Activated CD4-positive, alpha-beta T cell treated with anti-CD3 and anti-CD28 coated beads, Interleukin-2, amount 50 U/mL, for 1 hour (primary cell): Measurements from ENCODE around the gene SCNN1B.
"Not testable (repeated sequence)": the region's sequence is repeated elsewhere in the genome, so short reads cannot be mapped to it uniquely, and the experiment has no call there.

Source experiments
- DNase-seq: peaks from one replicate; pipeline ENCODE4 v3.0.0-alpha.2; 2020

SCNN1B gene

DNA sequence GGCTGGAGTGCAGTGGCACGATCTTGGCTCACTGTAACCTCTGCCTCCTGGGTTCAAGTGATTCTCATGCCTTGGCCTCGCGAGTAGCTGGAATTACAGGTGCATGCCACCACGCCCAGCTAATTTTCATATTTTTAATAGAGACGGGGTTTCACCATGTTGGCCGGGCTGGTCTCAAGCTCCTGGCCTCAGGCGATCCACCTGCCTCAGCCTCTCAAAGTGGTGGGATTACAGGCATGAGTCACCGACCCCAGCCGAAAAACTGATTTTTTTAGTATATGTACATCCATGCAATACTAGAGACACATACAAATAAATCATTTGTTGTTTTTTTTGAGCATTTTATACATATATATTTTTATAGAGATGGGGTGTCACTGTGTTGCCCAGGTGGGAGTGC, 79.6 kb downstream of the SCNN1B start:
- not testable (repeated sequence) for DNase-seq

DNA sequence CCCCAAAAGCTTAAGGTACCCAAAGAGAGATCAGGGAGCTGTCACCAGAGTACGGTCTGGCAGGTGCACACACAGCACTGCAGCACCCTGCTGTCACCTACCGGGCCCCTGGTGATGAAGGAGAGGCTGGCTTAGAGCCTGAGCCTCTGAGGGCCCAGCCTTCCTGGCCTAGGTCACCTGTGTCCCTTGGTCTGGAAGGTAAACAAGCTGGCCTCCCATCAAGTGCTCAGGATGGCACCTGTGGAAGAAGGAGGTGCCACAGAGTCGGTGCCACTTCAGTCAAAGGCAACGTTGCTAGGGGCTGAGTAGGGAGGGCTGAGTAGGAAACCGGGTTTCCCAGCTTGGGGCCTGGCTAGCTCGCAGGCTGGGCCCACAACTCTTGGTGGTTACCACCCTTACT, 80.2 kb downstream of the SCNN1B start:
- no peak for DNase-seq

DNA sequence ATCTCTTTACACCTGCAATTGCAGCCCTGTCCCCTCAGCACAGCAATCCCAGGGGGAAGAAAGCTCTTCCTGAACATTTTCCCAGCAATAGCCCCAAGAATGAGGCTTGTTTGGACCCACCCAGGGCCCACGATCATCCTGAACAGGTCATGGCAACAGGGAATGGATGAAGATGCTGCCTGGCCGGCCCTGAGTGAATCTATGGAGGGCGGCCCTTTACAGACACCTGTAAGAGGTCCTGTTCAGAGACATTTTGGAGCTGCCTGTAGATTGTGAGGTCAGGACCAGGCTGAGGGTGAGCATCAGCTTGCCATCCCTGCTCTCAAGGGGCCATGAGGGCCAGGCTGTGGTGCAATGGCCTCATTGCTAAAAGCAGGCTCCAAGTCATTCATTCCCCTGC, 81.8 kb downstream of the SCNN1B start:
- no peak for DNase-seq

DNA sequence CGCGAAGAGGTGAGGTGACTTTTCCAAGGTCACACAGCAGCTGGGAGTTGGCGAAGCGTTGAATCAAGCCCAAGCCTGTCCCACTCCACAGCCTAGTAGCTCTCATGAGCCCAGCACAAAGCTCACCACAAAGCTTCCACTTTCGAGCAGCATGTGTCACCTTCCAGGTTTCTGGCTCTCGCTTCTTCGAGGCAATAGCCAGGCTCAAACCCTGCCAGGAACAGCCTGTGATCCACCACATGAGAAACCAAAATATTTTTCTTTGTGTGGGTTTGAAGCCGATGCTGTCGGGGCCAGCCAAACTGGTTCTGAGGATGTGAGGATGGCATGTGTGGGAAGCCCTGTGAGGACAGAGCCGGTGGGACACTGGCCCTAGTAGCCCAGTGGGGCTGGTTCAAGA, 82.8 kb downstream of the SCNN1B start:
- DNase-seq, result no peak

DNA sequence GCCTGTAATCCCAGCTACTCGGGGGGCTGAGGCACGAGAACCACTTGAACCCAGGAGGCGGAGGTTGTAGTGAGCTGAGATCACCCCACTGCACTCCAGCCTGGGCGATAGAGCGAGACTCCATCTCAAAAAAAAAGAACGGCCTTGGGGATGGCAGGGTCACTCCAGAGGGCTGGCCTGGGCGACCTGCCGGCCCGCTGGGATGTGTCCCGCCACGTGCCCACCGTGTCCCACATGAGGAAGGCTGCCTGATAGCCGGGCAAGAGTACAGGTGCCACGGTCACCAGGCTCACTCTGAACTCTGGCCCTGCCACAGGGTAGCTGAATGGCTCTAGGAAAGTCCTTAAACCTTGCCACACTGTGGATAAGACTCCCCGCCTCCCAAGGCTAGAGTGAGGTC, 83.3 kb downstream of the SCNN1B start:
- no peak for DNase-seq

DNA sequence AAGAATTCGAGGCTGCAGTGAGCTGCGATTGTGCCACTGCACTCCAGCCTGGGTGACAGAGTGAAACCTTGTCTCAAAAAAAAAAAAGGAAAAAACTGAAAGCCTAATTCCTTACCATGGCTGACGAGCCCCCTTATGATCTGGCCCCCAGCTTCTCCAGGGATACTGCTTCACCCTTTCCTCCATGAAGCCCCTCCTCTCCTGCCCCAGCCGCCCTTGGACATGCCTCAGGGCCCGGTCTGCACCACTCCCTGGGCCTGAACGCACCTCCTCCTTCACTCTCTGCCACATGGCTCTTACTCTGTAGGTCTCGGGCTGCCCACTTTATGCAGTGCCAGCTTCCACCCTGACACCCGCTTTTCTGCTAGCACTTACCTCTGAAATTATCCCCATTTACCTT, 85.6 kb downstream of the SCNN1B start:
- DNase-seq, result no peak

DNA sequence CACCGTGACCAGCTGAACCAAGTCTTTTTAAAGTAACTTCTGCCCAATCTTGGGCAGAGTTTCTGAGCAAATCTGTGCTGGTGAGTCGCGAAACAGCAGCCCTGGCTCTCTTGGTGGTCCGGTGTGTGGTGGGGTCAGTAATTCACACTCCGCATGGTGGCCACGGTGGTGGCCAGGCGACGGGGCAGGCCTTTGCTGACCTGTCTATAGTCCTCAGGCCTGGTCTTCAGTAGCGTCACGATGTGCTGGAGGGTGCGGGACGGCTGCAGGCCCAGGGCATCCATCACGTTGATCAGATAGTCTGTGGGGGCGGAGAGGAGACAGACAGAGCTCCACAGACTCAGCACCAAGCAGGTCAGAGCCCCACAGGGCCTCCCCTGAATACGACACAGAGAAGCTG, 86.7 kb downstream of the SCNN1B start:
- DNase-seq, result no peak

DNA sequence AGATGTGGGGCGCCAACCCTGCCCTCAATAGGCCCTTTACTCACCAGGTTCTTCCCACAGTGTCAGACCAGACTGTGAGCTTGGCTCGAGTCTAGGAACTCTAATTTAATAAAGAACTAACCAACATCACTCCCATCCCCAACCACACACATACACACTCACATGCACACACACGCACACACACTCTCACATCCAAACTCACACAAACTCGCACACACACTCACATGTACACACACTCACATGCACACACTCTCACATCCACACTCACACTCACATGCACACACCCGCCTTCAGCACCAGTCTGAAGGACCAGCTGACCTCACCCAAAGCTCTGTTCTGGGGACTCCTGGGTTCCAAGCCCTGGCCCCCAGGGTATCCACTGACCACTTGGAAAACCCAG, 87.1 kb downstream of the SCNN1B start:
- DNase-seq, result no peak

DNA sequence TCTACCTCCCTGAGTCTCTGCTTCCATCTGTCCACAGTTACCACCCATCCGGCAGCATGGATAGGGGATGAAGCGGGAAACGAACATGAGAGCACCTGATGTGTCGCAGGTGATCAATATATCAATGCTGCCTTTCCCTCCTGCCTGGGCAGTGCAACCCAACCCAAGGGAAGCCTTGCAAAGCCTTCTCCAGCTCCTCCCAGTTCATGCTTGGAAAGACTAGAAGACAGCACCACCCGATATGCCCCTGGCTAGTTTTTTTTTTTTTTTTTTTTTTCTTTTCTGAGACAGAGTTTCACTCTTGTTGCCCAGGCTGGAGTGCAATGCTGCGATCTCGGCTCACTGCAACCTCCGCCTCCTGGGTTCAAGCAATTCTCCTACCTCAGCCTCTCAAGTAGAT, 87.8 kb downstream of the SCNN1B start:
- DNase-seq, result not testable (repeated sequence)

DNA sequence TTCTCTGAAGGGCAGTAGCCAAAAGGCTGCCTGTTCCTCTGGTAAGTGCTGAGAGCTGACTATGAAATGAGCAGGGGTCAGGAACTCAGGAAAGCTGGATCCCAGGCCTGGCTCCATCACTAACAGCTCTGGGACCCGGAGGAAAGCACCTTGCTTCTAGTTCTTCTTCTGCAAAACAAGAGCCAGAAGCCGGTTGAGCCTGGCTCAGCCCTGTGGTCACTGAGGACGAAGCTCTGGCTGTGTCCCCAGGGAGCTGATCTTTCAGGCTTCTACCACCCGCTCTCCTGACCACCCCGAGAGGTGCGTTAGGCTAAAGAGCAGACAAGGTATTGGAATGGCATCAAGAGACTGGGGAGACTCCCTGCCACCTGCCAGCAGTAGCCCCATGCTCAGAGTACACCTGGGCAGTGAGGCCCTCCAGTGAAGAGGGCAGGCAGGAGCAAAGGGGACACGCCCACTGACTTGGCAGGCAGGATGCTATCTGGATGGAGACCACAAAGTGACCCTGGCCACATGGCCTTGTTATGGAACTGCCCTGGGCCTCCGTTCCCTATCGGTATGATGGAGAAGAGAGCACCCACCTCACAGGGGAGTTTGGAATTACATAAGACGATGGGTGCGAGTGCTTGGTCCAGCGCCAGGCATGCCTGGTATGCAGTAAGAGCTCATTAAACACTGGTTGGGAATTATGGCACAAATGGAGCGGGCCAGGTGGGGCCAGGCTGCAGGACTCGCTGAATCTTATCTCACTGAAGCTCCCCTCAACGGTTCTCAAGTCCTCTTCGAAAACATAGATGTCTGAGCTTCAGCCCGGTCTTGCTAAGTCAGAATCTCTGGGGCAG, 89.5 kb downstream of the SCNN1B start:
- no peak for DNase-seq

DNA sequence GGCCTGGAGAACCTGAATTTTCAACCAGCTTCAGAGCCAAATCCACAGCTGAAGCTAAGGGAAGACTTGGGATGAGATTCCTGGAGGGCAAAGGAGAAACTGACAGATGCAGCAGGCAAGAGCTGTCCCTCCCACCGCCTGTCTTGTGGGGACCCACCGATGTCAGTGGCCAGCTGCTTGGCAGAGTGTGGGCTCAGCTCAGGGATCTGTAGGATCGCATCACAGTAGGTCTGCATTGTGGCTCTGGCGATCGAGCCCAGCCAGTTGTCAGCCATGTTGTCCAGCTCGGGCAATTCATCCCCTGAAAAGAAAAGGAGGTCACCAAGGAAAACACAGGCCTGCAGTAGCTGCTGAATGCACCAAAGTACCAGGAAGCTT, 90.1 kb downstream of the SCNN1B start:
- DNase-seq, result no peak

DNA sequence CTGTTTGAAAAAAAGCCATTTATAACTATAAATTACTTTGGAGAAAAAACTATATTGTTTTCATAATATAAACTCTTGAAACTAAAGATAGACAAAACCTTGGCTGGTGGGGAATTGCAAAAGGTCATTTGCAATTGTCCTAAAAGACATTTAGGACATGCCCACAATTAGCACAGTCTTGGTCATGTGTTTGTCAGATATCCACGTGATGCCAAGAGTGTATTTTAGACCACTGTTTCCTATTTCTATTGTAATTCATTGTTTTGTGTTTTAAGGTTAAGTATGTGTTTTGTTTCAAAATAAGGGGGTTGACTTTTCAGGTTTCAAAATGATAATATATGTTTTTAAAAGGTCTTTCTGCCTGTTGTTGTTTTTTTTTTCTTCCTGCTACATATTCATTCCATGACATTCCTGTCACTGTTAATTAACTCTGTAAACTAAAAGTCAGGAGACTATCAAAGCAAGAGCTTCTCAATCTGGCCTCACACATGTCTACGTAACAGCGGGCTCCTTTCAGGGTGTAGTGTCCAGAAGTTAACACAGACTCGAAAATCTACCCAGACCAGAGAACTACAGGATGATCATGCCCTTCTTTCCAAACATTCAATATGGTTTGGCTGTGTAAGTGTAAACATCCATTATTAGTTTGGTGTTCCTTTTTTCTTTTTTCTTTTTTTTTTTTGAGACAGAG, 92.2 kb downstream of the SCNN1B start:
- DNase-seq, result no peak

DNA sequence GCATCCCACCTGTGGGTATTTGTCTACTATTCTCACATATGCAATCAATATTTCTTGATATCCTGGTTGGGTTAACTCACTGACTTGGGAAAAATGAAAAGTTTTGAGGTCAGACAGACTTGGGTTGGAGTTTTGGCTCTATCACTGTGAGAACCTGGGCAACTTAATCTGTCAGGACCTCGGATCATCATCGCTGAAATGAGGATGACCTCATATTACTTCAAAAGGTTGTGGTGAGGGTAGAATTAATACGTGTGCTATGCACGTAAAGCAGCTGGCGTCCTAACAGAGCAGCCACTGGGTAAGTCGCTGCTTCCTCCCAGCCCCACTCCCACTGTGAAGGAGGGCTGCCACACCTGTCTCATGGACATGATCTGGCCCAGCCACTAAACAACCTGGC, 93.6 kb downstream of the SCNN1B start:
- no peak for DNase-seq

DNA sequence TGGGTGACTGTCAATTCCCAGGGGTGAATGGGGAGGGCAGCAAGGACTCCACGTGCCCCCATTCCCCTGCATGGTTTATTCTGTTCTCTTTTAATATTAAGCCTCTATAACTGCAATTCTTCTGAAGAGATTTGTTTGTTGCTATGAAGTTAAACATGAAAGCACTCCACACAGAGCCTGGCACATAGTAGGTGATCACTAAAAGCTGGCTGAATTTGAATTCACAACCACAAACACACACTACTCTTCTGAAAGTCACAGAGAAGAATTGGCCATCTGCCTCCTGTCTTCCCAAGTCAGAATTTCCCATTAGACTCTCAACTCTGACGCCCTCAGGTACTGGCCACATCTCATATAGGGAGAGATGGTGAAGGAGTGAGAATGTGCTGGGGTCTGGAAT, 95.4 kb downstream of the SCNN1B start:
- DNase-seq, result no peak

DNA sequence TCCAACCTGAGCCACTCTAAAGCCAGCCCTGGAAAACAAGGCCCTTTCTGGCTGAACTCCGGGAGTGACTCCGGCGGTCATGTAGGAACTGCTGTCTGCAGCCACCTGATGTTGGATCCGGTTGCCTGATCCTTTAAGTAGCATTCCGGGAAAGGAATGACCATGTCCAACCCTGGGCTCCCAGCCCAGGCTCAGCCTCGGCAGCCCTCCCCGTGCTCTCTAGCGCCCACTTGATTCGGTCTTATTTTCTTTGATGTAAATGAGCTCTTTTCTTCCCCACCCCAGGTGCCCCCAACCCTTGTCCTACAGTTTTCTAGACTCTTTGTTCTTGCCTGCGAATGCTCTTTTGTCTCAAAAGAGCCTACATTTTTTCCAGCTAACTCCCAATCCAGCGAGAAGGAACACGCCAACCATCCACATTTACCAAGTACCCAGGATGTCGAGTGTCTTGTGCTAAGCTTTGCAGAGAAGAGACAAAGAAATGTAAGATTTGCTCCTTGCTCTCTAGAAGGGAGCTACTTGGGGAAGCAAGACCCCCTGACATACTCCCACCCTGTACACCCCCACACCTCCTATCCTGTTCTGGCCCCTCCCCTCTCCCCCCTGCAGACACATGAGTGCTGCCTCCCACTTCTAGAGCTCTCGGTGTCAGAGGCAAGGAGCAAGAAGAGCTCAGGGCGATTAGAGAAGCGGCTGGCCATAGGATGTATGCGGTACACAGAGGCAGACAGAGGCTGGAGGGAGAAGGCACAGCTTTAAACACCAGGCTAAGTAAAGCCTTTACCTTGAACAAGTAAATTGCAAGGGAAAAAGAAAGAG, 97.1 kb downstream of the SCNN1B start:
- no peak for DNase-seq

DNA sequence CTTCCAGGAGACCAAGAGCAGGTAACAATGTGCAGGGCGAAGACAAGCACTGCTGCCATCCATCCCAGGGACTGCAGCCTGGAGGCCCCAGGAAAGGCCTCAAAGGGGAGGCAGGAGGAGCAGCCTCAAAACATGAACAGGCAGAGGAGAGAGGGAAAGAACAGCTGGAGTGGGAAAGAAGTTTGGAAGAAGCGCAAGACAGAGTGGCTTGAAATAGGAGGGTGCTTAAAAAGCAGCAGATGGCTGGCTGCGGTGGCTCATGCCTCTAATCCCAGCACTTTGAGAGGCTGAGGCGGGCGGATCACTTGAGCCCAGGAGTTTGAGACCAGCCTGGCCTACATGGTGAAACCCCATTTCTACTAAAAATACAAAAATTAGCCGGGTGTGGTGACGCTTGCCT, 98.3 kb downstream of the SCNN1B start:
- not testable (repeated sequence) for DNase-seq

DNA sequence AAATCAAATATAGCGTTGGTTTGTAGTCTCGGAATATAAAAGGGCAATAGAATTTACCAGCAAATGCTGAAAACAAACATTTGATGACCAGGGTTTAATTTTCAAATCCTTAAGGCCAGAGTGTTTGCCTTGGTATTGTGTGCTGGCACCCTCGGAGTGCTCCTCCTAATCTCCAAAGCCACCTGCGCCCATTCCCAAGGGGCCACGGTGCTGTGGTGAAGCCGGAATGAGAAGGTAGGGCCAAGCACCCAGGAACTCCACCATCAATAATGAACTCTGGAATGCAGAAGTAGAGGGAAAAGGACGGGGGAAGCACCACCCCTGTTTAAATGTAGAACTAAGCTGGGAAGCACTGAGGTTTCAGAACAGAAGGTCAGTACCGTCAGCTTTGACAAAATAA, 99.0 kb downstream of the SCNN1B start:
- no peak for DNase-seq

DNA sequence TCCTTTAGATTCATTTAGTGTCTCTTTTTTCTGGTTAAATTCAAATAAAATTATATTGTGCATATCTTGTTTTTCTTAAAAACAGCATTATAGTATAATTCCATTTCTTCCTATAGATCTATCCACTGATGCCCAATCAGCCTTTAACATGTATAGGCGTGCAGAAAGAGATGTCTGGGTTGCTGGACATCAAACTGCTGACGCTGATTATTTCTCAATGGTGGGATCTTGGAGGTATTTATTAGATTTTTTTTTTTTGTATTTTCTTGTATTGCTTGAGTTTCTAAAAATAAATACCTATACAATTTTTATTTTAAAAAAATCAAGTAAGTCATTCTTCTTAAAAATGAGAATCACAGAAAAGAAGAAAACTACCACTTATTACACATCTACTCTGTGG, 100.0 kb downstream of the SCNN1B start:
- DNase-seq, result no peak

DNA sequence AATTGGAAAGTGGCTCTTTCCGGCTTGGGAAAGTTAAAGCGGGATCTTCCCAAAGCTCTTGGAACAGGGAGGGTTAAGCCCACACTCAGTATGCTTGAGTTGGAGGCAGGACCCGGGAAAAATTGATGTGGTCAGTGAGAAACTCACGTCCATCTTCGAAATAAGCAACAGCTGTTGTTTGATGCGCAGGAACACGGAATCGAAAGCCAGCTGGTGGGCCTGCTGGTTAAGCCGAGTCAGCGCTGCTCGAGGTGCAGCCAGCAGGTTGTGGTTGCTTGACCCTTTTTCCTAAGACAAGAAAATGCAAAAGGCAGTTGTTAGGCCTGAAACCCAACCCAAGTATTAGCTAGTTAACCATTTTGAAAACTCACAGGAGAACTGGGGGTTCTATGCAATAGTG, 101.4 kb downstream of the SCNN1B start:
- DNase-seq, result no peak

DNA sequence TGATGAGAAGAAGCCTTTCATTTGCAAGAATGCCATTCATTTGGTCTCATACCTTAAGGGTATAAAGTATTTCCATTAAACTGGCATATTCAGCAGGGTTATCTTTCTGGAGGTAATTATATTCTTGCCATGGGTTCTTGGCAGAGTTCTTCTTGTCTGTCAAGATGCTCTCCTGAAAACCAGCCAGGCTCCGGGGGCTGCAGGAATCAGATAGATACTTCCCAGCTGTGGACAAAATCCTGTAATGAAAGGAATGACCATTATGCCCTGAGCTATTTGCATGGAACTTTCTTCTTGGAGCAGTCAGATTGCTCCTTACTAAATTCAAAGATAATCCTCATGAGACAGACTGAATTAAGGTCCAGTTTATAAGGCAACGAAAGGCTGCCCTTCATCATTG, 103.9 kb downstream of the SCNN1B start:
- no peak for DNase-seq

DNA sequence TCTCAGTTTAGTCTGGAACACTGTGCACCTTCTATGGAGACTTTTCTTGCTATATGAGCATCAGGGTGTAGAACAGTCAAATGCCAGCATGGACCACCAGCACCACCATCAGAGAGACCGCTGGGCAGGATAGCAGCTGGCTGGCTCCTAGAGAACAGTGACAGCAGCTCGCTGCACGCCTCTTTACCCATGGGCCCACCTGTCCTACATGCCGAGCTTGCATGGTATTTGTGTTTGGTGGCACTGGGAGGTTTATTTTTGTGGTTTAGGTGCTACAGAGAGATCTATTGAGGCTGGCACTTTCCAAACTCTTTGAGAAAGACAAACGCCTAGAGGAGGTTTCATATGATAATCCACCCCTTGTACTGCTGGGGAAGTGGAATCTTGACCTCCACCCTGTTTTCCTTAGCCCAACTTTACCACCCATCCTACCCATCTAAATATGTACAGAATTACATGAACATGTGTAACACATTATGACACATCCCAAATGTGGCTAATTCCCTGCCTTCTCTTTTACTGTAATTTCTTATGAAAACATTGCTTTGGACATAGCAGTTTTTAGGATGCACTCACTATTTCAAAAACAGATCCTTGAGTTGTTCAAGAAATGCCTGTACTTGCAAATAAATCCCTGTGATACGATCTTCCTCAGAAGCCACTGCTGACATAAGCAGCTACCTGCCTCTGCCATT, 104.6 kb downstream of the SCNN1B start:
- DNase-seq, result no peak

DNA sequence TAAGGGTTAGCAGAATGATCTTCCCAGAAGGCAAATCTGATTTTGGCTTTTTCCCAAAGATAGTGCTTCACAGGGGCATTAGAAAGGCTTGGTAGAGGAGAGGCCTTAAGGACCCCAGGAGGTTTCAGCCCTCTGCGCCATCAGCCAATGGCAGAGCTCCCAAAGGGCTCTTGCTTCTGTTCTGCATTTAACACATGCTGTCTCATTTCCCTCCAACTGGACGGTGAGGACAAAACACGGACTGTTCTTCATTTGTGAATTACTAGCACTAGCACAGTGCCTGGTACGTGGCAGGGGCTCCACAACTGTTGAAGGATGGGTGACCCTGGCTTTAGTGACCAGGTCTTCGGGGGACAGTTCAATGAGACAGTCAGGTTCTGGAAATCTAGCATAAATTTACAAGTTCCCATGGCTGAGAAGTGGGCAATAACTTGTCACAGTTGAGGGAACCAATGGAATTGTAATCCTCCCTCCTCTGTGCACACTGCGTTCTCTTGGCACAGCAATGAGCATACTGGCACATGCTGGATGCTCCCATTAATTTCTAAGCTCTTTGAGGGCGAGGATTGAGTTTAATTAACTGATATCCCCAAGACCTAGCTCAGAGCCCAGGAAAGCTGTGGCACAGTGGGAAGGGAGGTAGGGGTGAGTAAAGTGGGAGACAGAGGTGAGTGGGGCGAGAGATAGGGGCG, 105.5 kb downstream of the SCNN1B start:
- DNase-seq, result no peak
